ENCODE measurements around the gene UACA.

DNA sequence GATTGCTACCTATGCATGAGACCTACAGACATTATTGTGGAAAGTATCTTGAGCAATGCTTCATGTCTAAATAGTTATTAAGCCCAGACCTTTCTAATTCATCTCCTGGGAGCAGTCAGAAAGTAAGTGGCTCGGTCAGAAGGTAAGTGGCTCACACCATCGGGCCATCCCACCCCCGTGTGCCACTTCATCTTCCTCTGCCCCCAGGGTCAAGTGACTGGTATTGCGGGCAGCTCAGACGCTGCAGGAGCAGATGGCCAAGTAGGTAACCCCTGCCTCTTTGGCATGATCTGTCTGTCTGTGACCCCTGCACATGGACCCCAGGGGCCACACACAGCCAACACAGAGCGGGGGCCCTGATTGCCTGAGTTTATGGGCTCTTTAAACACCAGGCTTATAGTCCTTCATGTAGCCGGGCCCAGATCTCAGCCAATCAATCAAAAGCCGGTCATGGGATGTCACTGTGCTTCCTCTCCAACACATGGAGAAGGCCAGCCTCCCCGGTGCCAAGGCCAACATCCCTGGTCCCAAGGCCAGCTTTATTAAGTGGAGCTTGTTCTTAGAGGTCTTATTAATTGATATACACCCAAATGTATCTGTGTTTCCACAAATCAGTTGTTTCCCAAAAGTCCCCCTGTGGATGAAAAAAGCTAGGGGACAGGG, 47.7 kb upstream of the UACA start:
- TF ChIP-seq, protein P1, sequence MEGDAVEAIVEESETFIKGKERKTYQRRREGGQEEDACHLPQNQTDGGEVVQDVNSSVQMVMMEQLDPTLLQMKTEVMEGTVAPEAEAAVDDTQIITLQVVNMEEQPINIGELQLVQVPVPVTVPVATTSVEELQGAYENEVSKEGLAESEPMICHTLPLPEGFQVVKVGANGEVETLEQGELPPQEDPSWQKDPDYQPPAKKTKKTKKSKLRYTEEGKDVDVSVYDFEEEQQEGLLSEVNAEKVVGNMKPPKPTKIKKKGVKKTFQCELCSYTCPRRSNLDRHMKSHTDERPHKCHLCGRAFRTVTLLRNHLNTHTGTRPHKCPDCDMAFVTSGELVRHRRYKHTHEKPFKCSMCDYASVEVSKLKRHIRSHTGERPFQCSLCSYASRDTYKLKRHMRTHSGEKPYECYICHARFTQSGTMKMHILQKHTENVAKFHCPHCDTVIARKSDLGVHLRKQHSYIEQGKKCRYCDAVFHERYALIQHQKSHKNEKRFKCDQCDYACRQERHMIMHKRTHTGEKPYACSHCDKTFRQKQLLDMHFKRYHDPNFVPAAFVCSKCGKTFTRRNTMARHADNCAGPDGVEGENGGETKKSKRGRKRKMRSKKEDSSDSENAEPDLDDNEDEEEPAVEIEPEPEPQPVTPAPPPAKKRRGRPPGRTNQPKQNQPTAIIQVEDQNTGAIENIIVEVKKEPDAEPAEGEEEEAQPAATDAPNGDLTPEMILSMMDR (IDR thresholded peaks at IDR 0.05; ENCODE audit: low read depth, low read length): no peak
- TF ChIP-seq POLR2A (IDR thresholded peaks at IDR 0.05; ENCODE audit: extremely low read depth, insufficient read length) (no peak), MYC (IDR thresholded peaks at IDR 0.05; ENCODE audit: low read depth, low read length) (no peak)

Measured in NB4 (cell line).